GM12873 (cell line): ENCODE results near the gene TRDMT1.

ENCODE experiments used
- CTCF ChIP-seq: IDR thresholded peaks from 2 replicates; pipeline ENCODE4 v1.5.1; 2012; ENCODE audit warnings: low read depth, mild to moderate bottlenecking, moderate library complexity, low read length, control low read depth; ENCODE audit not compliant: insufficient read depth; ENCODE audit errors: missing control alignments

TRDMT1 gene

GRCh38 chr10:17185873-17186272 lies 15.6 kb downstream of the TRDMT1 start:
- no peak for TF ChIP-seq CTCF

- TF ChIP-seq CTCF = peak; percentile 24
These were observed 18.4 kb downstream of the TRDMT1 start for GRCh38 chr10:17183110-17183509.

- TF ChIP-seq CTCF = no peak
These were observed 19.7 kb downstream of the TRDMT1 start for GRCh38 chr10:17181751-17182150.

- TF ChIP-seq CTCF = no peak
These were observed 20.4 kb downstream of the TRDMT1 start for GRCh38 chr10:17181110-17181509.

GRCh38 chr10:17179002-17179401 lies 22.5 kb downstream of the TRDMT1 start:
- no peak for TF ChIP-seq CTCF

GRCh38 chr10:17178006-17178405 lies 23.5 kb downstream of the TRDMT1 start:
- TF ChIP-seq CTCF = no peak

GRCh38 chr10:17177014-17177413 lies 24.5 kb downstream of the TRDMT1 start:
- TF ChIP-seq CTCF = no peak

- no peak for TF ChIP-seq CTCF
These were observed 25.4 kb downstream of the TRDMT1 start for GRCh38 chr10:17176091-17176490.
